ENCODE data around the gene HMCN2.
"Not testable (repeated sequence)": the region's sequence is repeated elsewhere in the genome, so short reads cannot be mapped to it uniquely, and the experiment has no call there.

The HMCN2 gene

GRCh38 chr9:130264414-130265350 is 878 bp upstream of the HMCN2 start:
- DNase-seq, result no peak

- no peak for DNase-seq
These were observed 907 bp downstream of the HMCN2 start for GRCh38 chr9:130266236-130267098.

GRCh38 chr9:130267930-130268329 is 2.4 kb downstream of the HMCN2 start:
- no peak for DNase-seq

- peak in 2 of 14 donors; percentile 9 to 30 for DNase-seq
These were observed 3.1 kb downstream of the HMCN2 start for GRCh38 chr9:130268521-130269211.

- DNase-seq, result no peak
These were observed 5.9 kb downstream of the HMCN2 start for GRCh38 chr9:130271473-130271872.

- no peak for DNase-seq
These were observed 9.6 kb downstream of the HMCN2 start for GRCh38 chr9:130275156-130275555.

- no peak for DNase-seq
These were observed 10.6 kb downstream of the HMCN2 start for GRCh38 chr9:130276121-130276520.

- no peak for DNase-seq
These were observed 11.4 kb downstream of the HMCN2 start for GRCh38 chr9:130276955-130277354.

- not testable (repeated sequence) for DNase-seq
These were observed 12.0 kb downstream of the HMCN2 start for GRCh38 chr9:130277525-130277924.

GRCh38 chr9:130283539-130284248 is 18.1 kb downstream of the HMCN2 start:
- no peak for DNase-seq

- DNase-seq, result no peak
These were observed 18.7 kb downstream of the HMCN2 start for GRCh38 chr9:130284249-130284625.

GRCh38 chr9:130284690-130285089 is 19.1 kb downstream of the HMCN2 start:
- no peak for DNase-seq

- no peak for DNase-seq
These were observed 19.7 kb downstream of the HMCN2 start for GRCh38 chr9:130285271-130285670.

- no peak for DNase-seq
These were observed 20.7 kb downstream of the HMCN2 start for GRCh38 chr9:130286072-130286770.

GRCh38 chr9:130286781-130287428 is 21.3 kb downstream of the HMCN2 start:
- DNase-seq, result no peak

GRCh38 chr9:130287736-130288135 is 22.2 kb downstream of the HMCN2 start:
- no peak for DNase-seq

GRCh38 chr9:130288393-130288792 is 22.8 kb downstream of the HMCN2 start:
- no peak for DNase-seq

GRCh38 chr9:130288926-130289690 is 23.5 kb downstream of the HMCN2 start:
- DNase-seq, result no peak

GRCh38 chr9:130289711-130290241 is 24.2 kb downstream of the HMCN2 start:
- no peak for DNase-seq
